Fibroblast of pulmonary artery (primary cell): ENCODE data around the gene C9orf50.

Experiments
- DNase-seq: peaks from one replicate; pipeline ENCODE4 v3.0.0-alpha.2; 2010; ENCODE audit warnings: low read depth
- H3K4me3 ChIP-seq: replicated peaks from 2 replicates; pipeline ENCODE4 v1.5.1; 2011; ENCODE audit warnings: low read depth, mild to moderate bottlenecking, control low read depth, low read length, moderate library complexity
- CTCF ChIP-seq: IDR thresholded peaks from 2 replicates; pipeline ENCODE4 v1.5.1; 2011; ENCODE audit warnings: mild to moderate bottlenecking, control low read depth, low read length, inconsistent platforms; ENCODE audit errors: missing control alignments

The C9orf50 gene

GRCh38 chr9:129562917-129563316 lies 58.0 kb downstream of the C9orf50 start:
- no peak for DNase-seq
- TF ChIP-seq CTCF = no peak
- H3K4me3 ChIP-seq = no peak overlapping the region

- no peak for TF ChIP-seq CTCF
- no peak for DNase-seq
- no peak overlapping the region for H3K4me3 ChIP-seq
Observed at GRCh38 chr9:129562514-129562913, 58.4 kb downstream of the C9orf50 start.
